D721Med (cell line): Measurements from ENCODE around the gene EED.

Experiments used
- DNase-seq: peaks from one replicate; pipeline ENCODE4 v3.0.0; 2011; ENCODE audit warnings: low spot score; ENCODE audit not compliant: insufficient read length
- FAIRE-seq: peaks from 2 replicates; lab custom pipeline; 2011; peaks lifted over from hg19 to GRCh38; lab: Jason Lieb, UNC
- CTCF ChIP-seq: IDR thresholded peaks from 2 replicates; pipeline ENCODE4 v1.5.1; 2012; ENCODE audit warnings: mild to moderate bottlenecking, control low read depth; ENCODE audit not compliant: insufficient read depth; ENCODE audit errors: missing control alignments

The EED gene

GRCh38 chr11:86230921-86231434 lies 13.6 kb upstream of the EED start:
- DNase-seq (no peak), FAIRE-seq (no peak)
- TF ChIP-seq CTCF = no peak

DNA sequence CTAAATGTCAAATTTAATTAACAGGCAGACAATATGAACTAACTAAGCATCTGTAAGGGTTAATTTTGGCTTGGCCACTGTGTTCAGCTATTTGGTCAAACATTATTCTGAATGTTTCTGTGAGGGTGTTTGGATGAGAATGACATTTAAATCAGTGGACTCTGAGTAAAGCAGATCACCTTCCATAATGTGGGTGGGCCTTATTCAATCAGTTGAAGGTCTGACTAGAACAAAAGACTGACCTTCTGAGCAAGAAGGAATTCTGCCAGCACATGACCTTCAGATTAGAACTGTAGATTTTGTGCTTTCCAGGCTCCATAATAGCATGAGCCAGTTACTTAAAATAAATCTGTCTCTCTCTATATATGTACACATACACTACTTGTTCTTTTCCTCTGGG lies 12.0 kb upstream of the EED start:
- DNase-seq = no peak
- no peak for FAIRE-seq
- TF ChIP-seq CTCF = no peak

DNA sequence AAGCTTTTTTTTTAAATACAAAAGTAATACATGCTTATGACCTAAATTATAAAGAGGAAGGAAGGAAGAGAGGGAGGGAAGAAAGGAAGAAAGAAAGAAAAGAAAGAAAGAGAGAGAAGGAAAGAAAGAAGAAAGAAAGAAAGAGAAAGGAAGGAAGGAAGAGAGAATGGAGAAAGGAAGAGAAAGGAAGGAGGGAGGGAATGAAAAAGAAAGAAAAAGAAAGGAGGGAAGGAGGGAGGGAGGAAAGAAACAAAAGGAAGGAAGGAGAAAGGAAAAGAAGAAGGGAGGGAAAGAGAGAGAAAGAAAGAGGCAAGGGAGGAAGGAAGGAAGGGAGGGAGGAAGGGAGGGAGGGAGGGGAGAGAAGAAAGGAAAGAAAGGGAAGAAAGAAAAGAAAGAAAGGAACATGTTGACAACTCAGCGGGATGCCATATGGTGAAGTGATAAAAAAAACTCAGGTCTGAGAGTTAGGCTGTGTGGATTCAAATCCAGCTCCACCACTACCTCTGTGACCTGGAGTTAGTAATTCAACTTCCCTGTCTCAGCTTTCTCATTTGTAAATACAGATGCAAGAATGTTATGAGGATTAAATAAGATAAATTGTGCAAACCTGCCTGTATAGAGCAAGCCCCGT lies 9.6 kb upstream of the EED start:
- FAIRE-seq (no peak), DNase-seq (no peak)
- no peak for TF ChIP-seq CTCF

- no peak for DNase-seq
- no peak for TF ChIP-seq CTCF
- FAIRE-seq = no peak
Measured at GRCh38 chr11:86237267-86237804, 7.2 kb upstream of the EED start.

DNA sequence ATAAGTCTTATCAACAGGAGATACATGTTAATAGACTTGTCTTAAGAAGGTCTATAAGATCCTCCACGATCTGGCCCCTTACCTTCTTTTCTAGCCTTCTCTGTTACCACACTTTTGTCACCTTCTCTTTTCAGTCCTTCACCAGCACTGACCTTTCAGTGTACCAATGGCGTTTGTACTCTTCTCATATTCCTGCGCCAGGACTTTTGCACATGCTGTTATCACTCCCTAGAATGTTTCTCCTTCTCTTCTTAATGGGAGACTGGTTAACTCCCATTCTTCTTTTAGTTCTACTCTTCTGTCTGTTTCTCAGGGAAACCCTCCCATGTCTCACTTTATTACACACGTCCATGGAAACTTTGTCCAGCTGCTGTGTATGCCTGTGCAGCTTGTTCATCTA lies 4.4 kb upstream of the EED start:
- no peak for FAIRE-seq

DNA sequence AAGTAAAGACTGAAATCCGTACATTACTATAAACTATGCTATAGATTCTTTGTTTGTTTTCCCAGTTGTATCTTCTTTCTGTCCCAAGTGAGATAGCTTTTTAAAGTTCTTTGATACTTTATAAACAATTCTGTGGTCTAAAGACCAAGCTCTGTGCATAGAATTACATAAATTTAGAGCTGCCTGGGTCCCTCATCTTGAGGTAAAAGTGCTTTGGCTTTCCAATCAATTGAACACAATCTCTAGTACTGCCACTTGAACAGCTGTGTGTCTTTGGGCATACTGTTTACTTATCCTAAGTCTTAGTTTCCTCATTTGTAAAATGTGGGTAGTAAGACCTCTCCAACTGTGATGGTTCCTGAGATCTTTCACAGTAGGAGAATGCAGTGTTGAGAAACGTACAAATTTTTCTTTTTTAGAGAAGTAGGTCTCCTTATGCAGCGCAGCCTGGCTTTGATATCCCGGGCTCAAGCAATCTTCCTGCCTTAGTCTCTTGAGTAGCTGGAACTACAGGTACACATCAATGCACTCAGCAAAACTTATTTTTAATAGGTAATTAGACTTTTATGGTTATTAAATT lies 2.5 kb upstream of the EED start:
- DNase-seq = no peak
- no peak for TF ChIP-seq CTCF

More for the DNA sequence above, 4.4 kb upstream of the EED start:
- TF ChIP-seq CTCF = no peak
- no peak for DNase-seq

GRCh38 chr11:86243396-86243795 lies 1.2 kb upstream of the EED start:
- DNase-seq = no peak
- FAIRE-seq = no peak
- TF ChIP-seq CTCF = no peak

More for the DNA sequence above, 2.5 kb upstream of the EED start:
- no peak for FAIRE-seq
